Epithelial cell of proximal tubule (primary cell): ENCODE results near the gene ATF7. TPM values are rescaled to one million over a fixed set of nuclear protein-coding genes. Genes with fewer than 3 reads are reported as not detected.

Source experiments
- DNase-seq: peaks from one replicate; pipeline ENCODE4 v3.0.0-alpha.2; 2011; ENCODE audit warnings: low read depth
- H3K4me3 ChIP-seq: 2 replicates; pipeline ENCODE4 v1.5.1; 2011; ENCODE audit warnings: low read depth, mild to moderate bottlenecking, low read length
- CTCF ChIP-seq: conservative IDR thresholded peaks from 2 replicates; pipeline ENCODE4 v1.5.1; 2012; ENCODE audit warnings: low read depth, mild to moderate bottlenecking, low read length
- total RNA-seq: library from RNA; depleted of rRNA; stranded (reverse); fragments of >200 nt; gene quantifications from 2 replicates; pipeline ENCODE4 v1.2.3, GENCODE V29; 2015

ATF7 gene
- total RNA-seq, 1 donor from 2014 or later: 9.2 TPM

GRCh38 chr12:53585448-53586125 lies 40.6 kb downstream of the ATF7 start:
- no peak for DNase-seq
- no peak for TF ChIP-seq CTCF
- H3K4me3 ChIP-seq: no peak overlapping the region

- H3K4me3 ChIP-seq: no peak overlapping the region
- no peak for DNase-seq
- TF ChIP-seq CTCF: no peak
These were observed 46.6 kb downstream of the ATF7 start for GRCh38 chr12:53579545-53579955.

- TF ChIP-seq CTCF: no peak
- no peak for DNase-seq
- H3K4me3 ChIP-seq: no peak overlapping the region
These were observed 47.4 kb downstream of the ATF7 start for GRCh38 chr12:53578783-53579182.

- no peak overlapping the region for H3K4me3 ChIP-seq
- DNase-seq: no peak
- no peak for TF ChIP-seq CTCF
These were observed 48.2 kb downstream of the ATF7 start for GRCh38 chr12:53577941-53578352.

- no peak for DNase-seq
- TF ChIP-seq CTCF: no peak
These were observed 50.5 kb downstream of the ATF7 start for GRCh38 chr12:53575502-53576249.

GRCh38 chr12:53572134-53572758 lies 53.9 kb downstream of the ATF7 start:
- no peak for TF ChIP-seq CTCF
- H3K4me3 ChIP-seq: no peak overlapping the region
- DNase-seq: no peak

More at GRCh38 chr12:53575502-53576249, 50.5 kb downstream of the ATF7 start:
- no peak overlapping the region for H3K4me3 ChIP-seq
